Measurements from ENCODE around the gene TLX2. TPM values are rescaled to one million over a fixed set of nuclear protein-coding genes. Genes with fewer than 3 reads are reported as not detected.
A peak's percentile ranks its signal among the peaks of the same experiment; 100 is the strongest.

Gene TLX2
- total and polyA plus RNA-seq, 2 of the 13 experiments (the other 11 are each of a cell fraction or from before 2014, with no cell fraction given) = 0.05 to 0.20 TPM

GRCh38 chr2:74482801-74483674 is 31.2 kb upstream of the TLX2 start, which contains the start of the genes CCDC142 and TTC31 (continued):
- TF ChIP-seq ATF7 (IDR thresholded peaks at IDR 0.05) (no peak), ATF7 (CRISPR knock-in tag; IDR thresholded peaks at IDR 0.05) (no peak; the same call in none of the 2 replicates), TOPORS (CRISPR knock-in tag; IDR thresholded peaks at IDR 0.05) (no peak; the same call in 1 of the 2 replicates), NR2C2 (CRISPR knock-in tag; IDR thresholded peaks at IDR 0.05; ENCODE audit: borderline replicate concordance) (peak; percentile 100), ATRX (CRISPR knock-in tag; IDR thresholded peaks at IDR 0.05; ENCODE audit: borderline replicate concordance) (0 out of 2 replicates have a peak, but pooled peaks have one; percentile 31), U2AF2 (IDR thresholded peaks at IDR 0.05; ENCODE audit: low read depth, low read length) (no peak), YEATS2 (CRISPR knock-in tag; IDR thresholded peaks at IDR 0.05; ENCODE audit: borderline replicate concordance) (peak; percentile 93), ZNF33B (CRISPR knock-in tag; IDR thresholded peaks at IDR 0.05) (no peak), SUZ12 (IDR thresholded peaks at IDR 0.05; ENCODE audit: low read depth, low read length) (0 out of 2 replicates have a peak, but pooled peaks have one; percentile 1), NR3C1 (CRISPR knock-in tag; IDR thresholded peaks at IDR 0.05) (no peak), TBP (CRISPR knock-in tag; IDR thresholded peaks at IDR 0.05) (no peak), BHLHE40 (IDR thresholded peaks at IDR 0.05; ENCODE audit: low read length) (no peak), SOX13 (IDR thresholded peaks at IDR 0.05) (peak; percentile 51; the same call in 1 of the 2 replicates), SOX13 (CRISPR knock-in tag; conservative IDR thresholded peaks at IDR 0.05 in 1 of 2, IDR thresholded peaks at IDR 0.05 in 1 of 2) (peak in 1 of 2 experiments; percentile 48; a peak in 1 of 4 replicates), DR1 (CRISPR knock-in tag; IDR thresholded peaks at IDR 0.05) (no peak; the same call in none of the 2 replicates), ZNF674 (CRISPR knock-in tag; IDR thresholded peaks at IDR 0.05; ENCODE audit: low read depth) (0 out of 2 replicates have a peak, but pooled peaks have one; percentile 64), ZNF337 (CRISPR knock-in tag; IDR thresholded peaks at IDR 0.05; ENCODE audit: borderline replicate concordance, low read depth) (peak; percentile 92; the same call in 1 of the 2 replicates), ESRRA (CRISPR knock-in tag; IDR thresholded peaks at IDR 0.05; ENCODE audit: low read depth) (peak; percentile 78), TRAFD1 (CRISPR knock-in tag; IDR thresholded peaks at IDR 0.05; ENCODE audit: borderline replicate concordance) (peak; percentile 10; the same call in 1 of the 2 replicates), ZNF18 (CRISPR knock-in tag; IDR thresholded peaks at IDR 0.05; ENCODE audit: insufficient replicate concordance) (peak; percentile 37)
- TF ChIP-seq, protein P1, sequence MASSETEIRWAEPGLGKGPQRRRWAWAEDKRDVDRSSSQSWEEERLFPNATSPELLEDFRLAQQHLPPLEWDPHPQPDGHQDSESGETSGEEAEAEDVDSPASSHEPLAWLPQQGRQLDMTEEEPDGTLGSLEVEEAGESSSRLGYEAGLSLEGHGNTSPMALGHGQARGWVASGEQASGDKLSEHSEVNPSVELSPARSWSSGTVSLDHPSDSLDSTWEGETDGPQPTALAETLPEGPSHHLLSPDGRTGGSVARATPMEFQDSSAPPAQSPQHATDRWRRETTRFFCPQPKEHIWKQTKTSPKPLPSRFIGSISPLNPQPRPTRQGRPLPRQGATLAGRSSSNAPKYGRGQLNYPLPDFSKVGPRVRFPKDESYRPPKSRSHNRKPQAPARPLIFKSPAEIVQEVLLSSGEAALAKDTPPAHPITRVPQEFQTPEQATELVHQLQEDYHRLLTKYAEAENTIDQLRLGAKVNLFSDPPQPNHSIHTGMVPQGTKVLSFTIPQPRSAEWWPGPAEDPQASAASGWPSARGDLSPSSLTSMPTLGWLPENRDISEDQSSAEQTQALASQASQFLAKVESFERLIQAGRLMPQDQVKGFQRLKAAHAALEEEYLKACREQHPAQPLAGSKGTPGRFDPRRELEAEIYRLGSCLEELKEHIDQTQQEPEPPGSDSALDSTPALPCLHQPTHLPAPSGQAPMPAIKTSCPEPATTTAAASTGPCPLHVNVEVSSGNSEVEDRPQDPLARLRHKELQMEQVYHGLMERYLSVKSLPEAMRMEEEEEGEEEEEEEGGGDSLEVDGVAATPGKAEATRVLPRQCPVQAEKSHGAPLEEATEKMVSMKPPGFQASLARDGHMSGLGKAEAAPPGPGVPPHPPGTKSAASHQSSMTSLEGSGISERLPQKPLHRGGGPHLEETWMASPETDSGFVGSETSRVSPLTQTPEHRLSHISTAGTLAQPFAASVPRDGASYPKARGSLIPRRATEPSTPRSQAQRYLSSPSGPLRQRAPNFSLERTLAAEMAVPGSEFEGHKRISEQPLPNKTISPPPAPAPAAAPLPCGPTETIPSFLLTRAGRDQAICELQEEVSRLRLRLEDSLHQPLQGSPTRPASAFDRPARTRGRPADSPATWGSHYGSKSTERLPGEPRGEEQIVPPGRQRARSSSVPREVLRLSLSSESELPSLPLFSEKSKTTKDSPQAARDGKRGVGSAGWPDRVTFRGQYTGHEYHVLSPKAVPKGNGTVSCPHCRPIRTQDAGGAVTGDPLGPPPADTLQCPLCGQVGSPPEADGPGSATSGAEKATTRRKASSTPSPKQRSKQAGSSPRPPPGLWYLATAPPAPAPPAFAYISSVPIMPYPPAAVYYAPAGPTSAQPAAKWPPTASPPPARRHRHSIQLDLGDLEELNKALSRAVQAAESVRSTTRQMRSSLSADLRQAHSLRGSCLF (CRISPR knock-in tag; IDR thresholded peaks at IDR 0.05; ENCODE audit: borderline replicate concordance) = no peak

Measured in HepG2 (cell line).